Neural cell (in vitro differentiated cells): ENCODE results near the gene SNAPIN.

Experiments
- CTCF ChIP-seq: fragments of 450-650 bp; IDR thresholded peaks from 2 replicates; pipeline ENCODE4 v1.5.1; 2014; ENCODE audit warnings: antibody characterized with exemption, mild to moderate bottlenecking, moderate library complexity; ENCODE audit not compliant: poor library complexity, severe bottlenecking
- EP300 ChIP-seq: fragments of 450-650 bp; conservative IDR thresholded peaks from 2 replicates; pipeline ENCODE4 v1.6.1; 2014; ENCODE audit warnings: antibody characterized with exemption, mild to moderate bottlenecking, moderate library complexity; ENCODE audit not compliant: poor library complexity, severe bottlenecking
- MXI1 ChIP-seq: fragments of 450-650 bp; conservative IDR thresholded peaks from 2 replicates; pipeline ENCODE4 v1.6.1; 2014; ENCODE audit warnings: antibody characterized with exemption, mild to moderate bottlenecking; ENCODE audit not compliant: poor library complexity, severe bottlenecking
- POLR2AphosphoS5 ChIP-seq: IDR thresholded peaks from 2 replicates; pipeline ENCODE4 v1.6.1; 2012
- RAD21 ChIP-seq: fragments of 450-650 bp; conservative IDR thresholded peaks from 2 replicates; pipeline ENCODE4 v1.6.1; 2014; ENCODE audit warnings: antibody characterized with exemption, mild to moderate bottlenecking, moderate library complexity
- SMC3 ChIP-seq: fragments of 450-650 bp; conservative IDR thresholded peaks from 2 replicates; pipeline ENCODE4 v1.6.1; 2014; ENCODE audit warnings: antibody characterized with exemption, mild to moderate bottlenecking, moderate library complexity; ENCODE audit not compliant: poor library complexity
- TAF1 ChIP-seq: IDR thresholded peaks from 2 replicates; pipeline ENCODE4 v1.6.1; 2012; ENCODE audit warnings: low read depth
- TF ChIP-seq, protein P1 (sequence below): IDR thresholded peaks from 2 replicates; pipeline ENCODE4 v1.6.1; 2012; ENCODE audit warnings: borderline replicate concordance

DNA sequence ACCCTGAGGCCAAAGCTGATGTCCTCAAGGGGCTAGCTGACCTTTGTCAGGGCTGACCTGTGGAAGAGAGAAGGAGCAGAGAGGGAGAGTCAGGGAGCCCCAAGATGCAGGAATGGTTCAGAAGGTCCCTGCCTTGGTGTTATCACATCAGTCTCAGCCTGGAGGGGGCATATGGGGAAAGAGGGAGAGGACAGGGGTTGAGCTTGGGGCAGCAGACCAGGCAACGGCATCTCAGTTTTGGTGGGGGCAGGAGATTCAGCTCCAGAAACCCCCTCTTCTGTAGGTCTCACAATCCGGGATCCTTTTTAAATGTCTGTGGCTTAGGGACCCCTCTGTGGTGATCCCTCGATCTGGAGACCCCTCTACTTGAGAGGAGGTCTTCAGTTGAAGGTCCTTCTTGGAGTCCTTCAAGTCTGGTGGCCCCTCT lies 32.0 kb upstream of the SNAPIN start:
- TF ChIP-seq CTCF (no peak), TAF1 (no peak), MXI1 (no peak), RAD21 (no peak), POLR2AphosphoS5 (no peak), SMC3 (no peak), EP300 (no peak)
- TF ChIP-seq, protein P1, sequence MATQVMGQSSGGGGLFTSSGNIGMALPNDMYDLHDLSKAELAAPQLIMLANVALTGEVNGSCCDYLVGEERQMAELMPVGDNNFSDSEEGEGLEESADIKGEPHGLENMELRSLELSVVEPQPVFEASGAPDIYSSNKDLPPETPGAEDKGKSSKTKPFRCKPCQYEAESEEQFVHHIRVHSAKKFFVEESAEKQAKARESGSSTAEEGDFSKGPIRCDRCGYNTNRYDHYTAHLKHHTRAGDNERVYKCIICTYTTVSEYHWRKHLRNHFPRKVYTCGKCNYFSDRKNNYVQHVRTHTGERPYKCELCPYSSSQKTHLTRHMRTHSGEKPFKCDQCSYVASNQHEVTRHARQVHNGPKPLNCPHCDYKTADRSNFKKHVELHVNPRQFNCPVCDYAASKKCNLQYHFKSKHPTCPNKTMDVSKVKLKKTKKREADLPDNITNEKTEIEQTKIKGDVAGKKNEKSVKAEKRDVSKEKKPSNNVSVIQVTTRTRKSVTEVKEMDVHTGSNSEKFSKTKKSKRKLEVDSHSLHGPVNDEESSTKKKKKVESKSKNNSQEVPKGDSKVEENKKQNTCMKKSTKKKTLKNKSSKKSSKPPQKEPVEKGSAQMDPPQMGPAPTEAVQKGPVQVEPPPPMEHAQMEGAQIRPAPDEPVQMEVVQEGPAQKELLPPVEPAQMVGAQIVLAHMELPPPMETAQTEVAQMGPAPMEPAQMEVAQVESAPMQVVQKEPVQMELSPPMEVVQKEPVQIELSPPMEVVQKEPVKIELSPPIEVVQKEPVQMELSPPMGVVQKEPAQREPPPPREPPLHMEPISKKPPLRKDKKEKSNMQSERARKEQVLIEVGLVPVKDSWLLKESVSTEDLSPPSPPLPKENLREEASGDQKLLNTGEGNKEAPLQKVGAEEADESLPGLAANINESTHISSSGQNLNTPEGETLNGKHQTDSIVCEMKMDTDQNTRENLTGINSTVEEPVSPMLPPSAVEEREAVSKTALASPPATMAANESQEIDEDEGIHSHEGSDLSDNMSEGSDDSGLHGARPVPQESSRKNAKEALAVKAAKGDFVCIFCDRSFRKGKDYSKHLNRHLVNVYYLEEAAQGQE = no peak
